Measurements from ENCODE around the gene CYP19A1. TPM values are rescaled to one million over a fixed set of nuclear protein-coding genes. Genes with fewer than 3 reads are reported as not detected.

Gene CYP19A1

GRCh38 chr15:51168700-51169099, 169.7 kb downstream of the CYP19A1 start:
- Histone ChIP-seq H3K4me1 (ENCODE audit: control insufficient read depth, insufficient read depth, low read length) (peaks cover 15% of the 10 kb centered on the region), H3K36me3 (ENCODE audit: insufficient read depth, low read length) (no peaks in the 10 kb centered on the region), H3K9ac (ENCODE audit: low read depth, low read length) (no peak overlapping the region), H3K27me3 (ENCODE audit: control insufficient read depth, insufficient read depth, low read length) (no peaks in the 10 kb centered on the region), H3K4me3 (ENCODE audit: low read length) (no peak overlapping the region), H3K9me3 (replicated peaks; ENCODE audit: low read length) (no peaks in the 10 kb centered on the region), H3K4me2 (ENCODE audit: low read length) (no peak overlapping the region)

DNA sequence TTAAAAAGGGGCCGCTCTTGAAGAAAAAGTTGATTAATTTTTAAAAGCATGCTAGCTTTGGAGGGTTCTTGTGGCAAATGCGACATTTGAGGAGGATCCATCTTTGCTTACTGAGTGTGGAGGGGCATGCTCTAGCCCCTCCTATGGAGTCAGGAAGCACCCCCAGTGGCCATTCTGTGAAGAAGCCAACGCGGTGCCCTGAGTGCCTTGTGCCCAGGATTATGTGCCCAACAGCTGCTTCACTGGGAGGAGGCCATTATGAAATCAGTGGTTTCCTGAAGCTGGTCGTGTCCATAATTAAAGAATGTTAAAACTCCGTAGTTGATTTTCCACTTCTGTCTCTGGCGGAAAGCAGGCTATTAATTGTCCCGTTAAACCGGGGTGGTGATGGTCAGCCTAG, 174.6 kb downstream of the CYP19A1 start:
- Histone ChIP-seq H3K4me2 (ENCODE audit: low read length) (peak overlapping the region; percentile 88), H3K27me3 (ENCODE audit: control insufficient read depth, insufficient read depth, low read length) (no peaks in the 10 kb centered on the region), H3K9me3 (replicated peaks; ENCODE audit: low read length) (no peaks in the 10 kb centered on the region), H3K4me3 (ENCODE audit: low read length) (peak overlapping the region; percentile 62), H3K36me3 (ENCODE audit: insufficient read depth, low read length) (no peaks in the 10 kb centered on the region), H3K4me1 (ENCODE audit: control insufficient read depth, insufficient read depth, low read length) (peaks cover 39% of the 10 kb centered on the region), H3K9ac (ENCODE audit: low read depth, low read length) (peak overlapping the region; percentile 65)

DNA sequence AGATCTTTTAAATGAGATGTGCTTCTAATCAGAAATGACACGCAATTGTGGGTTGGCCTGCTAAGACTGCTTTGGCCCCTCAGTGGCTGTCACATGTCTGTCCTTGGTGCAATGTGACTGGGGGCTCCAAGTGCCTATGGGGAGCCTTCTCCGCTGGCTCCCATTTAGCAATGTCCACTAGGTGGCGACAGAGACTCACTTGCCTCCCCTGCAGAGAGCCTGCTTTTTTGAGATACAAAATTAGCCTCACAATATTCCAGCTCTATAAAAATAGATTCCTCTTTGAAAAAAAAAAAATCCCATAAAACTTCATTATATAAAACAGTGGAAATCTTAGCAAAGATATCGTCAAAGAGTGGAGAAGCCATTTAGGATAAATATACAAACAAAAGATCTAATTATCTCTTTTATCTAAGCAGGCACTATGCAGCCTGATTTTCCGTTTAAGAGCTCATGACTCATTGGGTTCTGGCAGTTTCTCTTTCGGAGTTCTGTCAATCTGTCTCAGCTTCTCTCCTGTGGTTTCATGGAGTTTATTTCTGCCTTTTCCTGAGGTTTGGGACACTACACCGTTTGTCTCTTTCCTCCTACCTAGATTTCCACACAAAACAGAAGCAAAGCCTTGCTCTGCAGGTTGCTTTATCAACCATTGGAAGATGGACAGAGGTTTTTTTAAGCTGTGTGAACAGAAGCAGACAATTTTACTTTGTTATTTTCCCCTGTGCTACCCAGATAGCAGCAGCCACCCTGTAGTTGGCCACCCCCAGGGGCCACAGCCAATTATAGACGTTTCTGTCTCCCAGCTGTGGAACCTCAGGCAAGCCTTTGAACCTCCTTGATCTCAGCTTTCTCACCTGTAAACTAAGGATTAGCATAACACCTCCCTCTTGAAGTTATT, 175.3 kb downstream of the CYP19A1 start:
- Histone ChIP-seq H3K36me3 (ENCODE audit: insufficient read depth, low read length) (no peaks in the 10 kb centered on the region), H3K27me3 (ENCODE audit: control insufficient read depth, insufficient read depth, low read length) (no peaks in the 10 kb centered on the region), H3K4me3 (ENCODE audit: low read length) (peak overlapping the region; percentile 62)

GRCh38 chr15:51161491-51162220, 176.7 kb downstream of the CYP19A1 start:
- Histone ChIP-seq H3K9ac (ENCODE audit: low read depth, low read length) (no peak overlapping the region), H3K4me3 (ENCODE audit: low read length) (no peak overlapping the region), H3K4me2 (ENCODE audit: low read length) (no peak overlapping the region), H3K4me1 (ENCODE audit: control insufficient read depth, insufficient read depth, low read length) (peaks cover 39% of the 10 kb centered on the region), H3K27me3 (ENCODE audit: control insufficient read depth, insufficient read depth, low read length) (no peaks in the 10 kb centered on the region), H3K9me3 (replicated peaks; ENCODE audit: low read length) (no peaks in the 10 kb centered on the region), H3K36me3 (ENCODE audit: insufficient read depth, low read length) (no peaks in the 10 kb centered on the region)

More for the DNA sequence above, 175.3 kb downstream of the CYP19A1 start:
- H3K4me1 ChIP-seq (ENCODE audit: control insufficient read depth, insufficient read depth, low read length), result peaks cover 39% of the 10 kb centered on the region
- no peaks in the 10 kb centered on the region for H3K9me3 ChIP-seq (replicated peaks; ENCODE audit: low read length)
- H3K4me2 ChIP-seq (ENCODE audit: low read length), result peak overlapping the region; percentile 88
- H3K9ac ChIP-seq (ENCODE audit: low read depth, low read length), result peak overlapping the region; percentile 65

GRCh38 chr15:51160484-51160883, 177.9 kb downstream of the CYP19A1 start:
- H3K9me3 ChIP-seq (replicated peaks; ENCODE audit: low read length), result no peaks in the 10 kb centered on the region
- H3K9ac ChIP-seq (ENCODE audit: low read depth, low read length), result no peak overlapping the region
- no peak overlapping the region for H3K4me3 ChIP-seq (ENCODE audit: low read length)
- no peaks in the 10 kb centered on the region for H3K36me3 ChIP-seq (ENCODE audit: insufficient read depth, low read length)
- H3K4me1 ChIP-seq (ENCODE audit: control insufficient read depth, insufficient read depth, low read length), result peaks cover 49% of the 10 kb centered on the region
- no peaks in the 10 kb centered on the region for H3K27me3 ChIP-seq (ENCODE audit: control insufficient read depth, insufficient read depth, low read length)
- no peak overlapping the region for H3K4me2 ChIP-seq (ENCODE audit: low read length)

Small RNA genes lying within 50 kb of the gene (small RNA-seq; reads per million reads assigned to genes)
- gene AC020891.4 (not detected), gene MIR4713 (not detected), gene MIR7973-1 (not detected)

All from skeletal muscle satellite cell (primary cell).